Suppressor macrophage (primary cell): ENCODE results near the gene EFHC1.

Experiments
- DNase-seq, 4 experiments: peaks; one replicate each; pipeline ENCODE4 v3.0.0-alpha.2; 2020 to 2022

EFHC1 gene

GRCh38 chr6:52541135-52541534 is 121.0 kb downstream of the EFHC1 start:
- no peak for DNase-seq

GRCh38 chr6:52543262-52543661 is 123.1 kb downstream of the EFHC1 start:
- no peak for DNase-seq

- no peak for DNase-seq
These were observed 123.8 kb downstream of the EFHC1 start for GRCh38 chr6:52543729-52544601.

GRCh38 chr6:52544602-52545405 is 124.7 kb downstream of the EFHC1 start:
- DNase-seq = no peak

GRCh38 chr6:52545406-52546119 is 125.4 kb downstream of the EFHC1 start:
- DNase-seq = no peak

- DNase-seq = no peak
These were observed 126.0 kb downstream of the EFHC1 start for GRCh38 chr6:52546192-52546591.

- DNase-seq = no peak
These were observed 126.5 kb downstream of the EFHC1 start for GRCh38 chr6:52546678-52547077.

GRCh38 chr6:52547647-52548352 is 127.7 kb downstream of the EFHC1 start:
- no peak for DNase-seq

- no peak for DNase-seq
These were observed 128.2 kb downstream of the EFHC1 start for GRCh38 chr6:52548353-52548713.

- DNase-seq = no peak
These were observed 128.9 kb downstream of the EFHC1 start for GRCh38 chr6:52548999-52549398.

GRCh38 chr6:52549428-52549827 is 129.3 kb downstream of the EFHC1 start:
- no peak for DNase-seq

GRCh38 chr6:52550014-52550575 is 130.0 kb downstream of the EFHC1 start:
- no peak for DNase-seq

GRCh38 chr6:52550870-52551269 is 130.7 kb downstream of the EFHC1 start:
- no peak for DNase-seq

- DNase-seq = no peak
These were observed 131.5 kb downstream of the EFHC1 start for GRCh38 chr6:52551483-52552277.

- no peak for DNase-seq
These were observed 132.1 kb downstream of the EFHC1 start for GRCh38 chr6:52552278-52552643.

- no peak for DNase-seq
These were observed 133.0 kb downstream of the EFHC1 start for GRCh38 chr6:52553158-52553557.

- no peak for DNase-seq
These were observed 133.6 kb downstream of the EFHC1 start for GRCh38 chr6:52553719-52554118.

- no peak for DNase-seq
These were observed 134.6 kb downstream of the EFHC1 start for GRCh38 chr6:52554684-52555280.

GRCh38 chr6:52555518-52556233 is 135.5 kb downstream of the EFHC1 start:
- DNase-seq = no peak
